AG09319 (cell line): ENCODE results near the gene BLOC1S1.

ENCODE experiments used
- DNase-seq: peaks from one replicate; pipeline ENCODE4 v3.0.0-alpha.2; 2010; ENCODE audit warnings: low read depth; ENCODE audit errors: extremely low read depth
- CTCF ChIP-seq: IDR thresholded peaks from 2 replicates; pipeline ENCODE4 v1.5.1; 2011; ENCODE audit warnings: low read depth, mild to moderate bottlenecking, inconsistent platforms, low read length, moderate library complexity

The BLOC1S1 gene

GRCh38 chr12:55762646-55763045 is 46.8 kb downstream of the BLOC1S1 start:
- TF ChIP-seq CTCF, result no peak
- DNase-seq, result no peak

- TF ChIP-seq CTCF, result no peak
- DNase-seq, result no peak
Observed at GRCh38 chr12:55765736-55766290, 50.0 kb downstream of the BLOC1S1 start.

- no peak for TF ChIP-seq CTCF
- no peak for DNase-seq
Observed at GRCh38 chr12:55767156-55767555, 51.3 kb downstream of the BLOC1S1 start.
